ENCODE measurements around the gene SLC35F3. TPM values are rescaled to one million over a fixed set of nuclear protein-coding genes. Genes with fewer than 3 reads are reported as not detected.

SLC35F3 gene
- total RNA-seq, 1 donor from 2014 or later = 0.57 TPM

GRCh38 chr1:233957691-233958090 is 53.2 kb downstream of the SLC35F3 start:
- FAIRE-seq (no peak), DNase-seq (ENCODE audit: low read depth) (no peak)
- peaks cover 16% of the 10 kb centered on the region for H3K27me3 Mint-ChIP-seq (ENCODE audit: low read depth, unreplicated experiment)
- H3K36me3 Mint-ChIP-seq (ENCODE audit: low read depth, unreplicated experiment) = no peaks in the 10 kb centered on the region
- Histone ChIP-seq H3K27ac (ENCODE audit: low read depth, low read length) (no peak overlapping the region), H3K9me3 (ENCODE audit: insufficient read depth, low read depth, low read length) (no peaks in the 10 kb centered on the region), H3K9ac (ENCODE audit: low read length) (no peak overlapping the region), H3K79me2 (ENCODE audit: insufficient read depth, low read length) (no peaks in the 10 kb centered on the region), H3K4me3 (ENCODE audit: insufficient read depth, low read depth, low read length) (no peak overlapping the region), H4K20me1 (ENCODE audit: insufficient read depth, low read length) (no peaks in the 10 kb centered on the region), H3K27me3 (ENCODE audit: insufficient read depth, low read length) (no peaks in the 10 kb centered on the region), H3K4me1 (ENCODE audit: insufficient read depth, low read length) (no peaks in the 10 kb centered on the region), H3K36me3 (ENCODE audit: insufficient read depth, low read length) (no peaks in the 10 kb centered on the region), H3K4me2 (ENCODE audit: low read length) (no peak overlapping the region), H2AFZ (ENCODE audit: low read depth, low read length) (no peak overlapping the region)
- no peak overlapping the region for H3K27ac Mint-ChIP-seq (ENCODE audit: unreplicated experiment)
- no peaks in the 10 kb centered on the region for H3K4me1 Mint-ChIP-seq (ENCODE audit: low read depth, unreplicated experiment)
- H3K4me3 Mint-ChIP-seq (ENCODE audit: unreplicated experiment) = no peak overlapping the region
- H3K9me3 Mint-ChIP-seq (ENCODE audit: unreplicated experiment) = peaks cover 2% of the 10 kb centered on the region
- TF ChIP-seq CTCF (IDR thresholded peaks at IDR 0.05; ENCODE audit: insufficient read depth, low read depth, low read length) (no peak), EZH2 (IDR thresholded peaks at IDR 0.05; ENCODE audit: insufficient read depth, low read length) (no peak)

- no peak overlapping the region for H3K9ac ChIP-seq (ENCODE audit: low read length)
- no peak overlapping the region for H3K27ac Mint-ChIP-seq (ENCODE audit: unreplicated experiment)
- DNase-seq (ENCODE audit: low read depth) (peak; percentile 12), FAIRE-seq (no peak)
- TF ChIP-seq CTCF (IDR thresholded peaks at IDR 0.05; ENCODE audit: insufficient read depth, low read depth, low read length) = no peak
- no peak for TF ChIP-seq EZH2 (IDR thresholded peaks at IDR 0.05; ENCODE audit: insufficient read depth, low read length)
- peaks cover 3% of the 10 kb centered on the region for H3K4me1 Mint-ChIP-seq (ENCODE audit: low read depth, unreplicated experiment)
- H2AFZ ChIP-seq (ENCODE audit: low read depth, low read length) = no peak overlapping the region
- no peak overlapping the region for H3K4me3 Mint-ChIP-seq (ENCODE audit: unreplicated experiment)
- no peaks in the 10 kb centered on the region for H3K9me3 ChIP-seq (ENCODE audit: insufficient read depth, low read depth, low read length)
- peaks cover 16% of the 10 kb centered on the region for H3K27me3 Mint-ChIP-seq (ENCODE audit: low read depth, unreplicated experiment)
- no peaks in the 10 kb centered on the region for H3K79me2 ChIP-seq (ENCODE audit: insufficient read depth, low read length)
- peaks cover 2% of the 10 kb centered on the region for H3K9me3 Mint-ChIP-seq (ENCODE audit: unreplicated experiment)
- no peaks in the 10 kb centered on the region for H3K36me3 ChIP-seq (ENCODE audit: insufficient read depth, low read length)
- H3K27me3 ChIP-seq (ENCODE audit: insufficient read depth, low read length) = no peaks in the 10 kb centered on the region
- H3K4me3 ChIP-seq (ENCODE audit: insufficient read depth, low read depth, low read length) = no peak overlapping the region
- H4K20me1 ChIP-seq (ENCODE audit: insufficient read depth, low read length) = no peaks in the 10 kb centered on the region
- H3K4me2 ChIP-seq (ENCODE audit: low read length) = no peak overlapping the region
- H3K36me3 Mint-ChIP-seq (ENCODE audit: low read depth, unreplicated experiment) = no peaks in the 10 kb centered on the region
- no peaks in the 10 kb centered on the region for H3K4me1 ChIP-seq (ENCODE audit: insufficient read depth, low read length)
- H3K27ac ChIP-seq (ENCODE audit: low read depth, low read length) = no peak overlapping the region
These were observed 54.6 kb downstream of the SLC35F3 start for GRCh38 chr1:233959102-233959501.

DNA sequence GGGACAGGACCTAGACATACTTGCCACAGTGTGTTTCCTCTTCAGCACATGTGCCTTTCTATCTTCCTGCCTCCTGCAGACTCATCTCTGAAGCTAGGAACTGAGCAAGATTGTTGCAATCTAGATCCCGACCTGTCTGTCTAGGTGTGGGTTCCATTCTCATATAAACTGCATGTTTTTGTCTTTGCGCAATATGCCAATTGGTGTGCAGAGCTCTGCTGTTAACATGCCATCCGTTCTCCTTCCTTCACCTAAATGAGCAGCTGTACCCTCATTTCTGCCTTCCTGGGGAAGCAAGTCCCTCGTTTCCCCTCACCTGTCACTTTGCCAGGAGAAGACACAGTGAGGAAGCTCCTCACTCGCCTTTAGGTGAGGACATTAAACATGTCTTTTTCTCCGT is 55.5 kb downstream of the SLC35F3 start:
- Histone ChIP-seq H2AFZ (ENCODE audit: low read depth, low read length) (no peak overlapping the region), H3K79me2 (ENCODE audit: insufficient read depth, low read length) (no peaks in the 10 kb centered on the region), H3K4me2 (ENCODE audit: low read length) (no peak overlapping the region), H3K4me1 (ENCODE audit: insufficient read depth, low read length) (no peaks in the 10 kb centered on the region), H3K27me3 (ENCODE audit: insufficient read depth, low read length) (no peaks in the 10 kb centered on the region), H3K4me3 (ENCODE audit: insufficient read depth, low read depth, low read length) (no peak overlapping the region), H3K9me3 (ENCODE audit: insufficient read depth, low read depth, low read length) (no peaks in the 10 kb centered on the region), H3K9ac (ENCODE audit: low read length) (no peak overlapping the region), H3K27ac (ENCODE audit: low read depth, low read length) (no peak overlapping the region), H4K20me1 (ENCODE audit: insufficient read depth, low read length) (no peaks in the 10 kb centered on the region), H3K36me3 (ENCODE audit: insufficient read depth, low read length) (no peaks in the 10 kb centered on the region)
- Mint-ChIP-seq H3K27me3 (ENCODE audit: low read depth, unreplicated experiment) (peaks cover 16% of the 10 kb centered on the region), H3K4me3 (ENCODE audit: unreplicated experiment) (no peak overlapping the region), H3K9me3 (ENCODE audit: unreplicated experiment) (peaks cover 2% of the 10 kb centered on the region), H3K27ac (ENCODE audit: unreplicated experiment) (no peak overlapping the region), H3K36me3 (ENCODE audit: low read depth, unreplicated experiment) (no peaks in the 10 kb centered on the region), H3K4me1 (ENCODE audit: low read depth, unreplicated experiment) (peaks cover 3% of the 10 kb centered on the region)
- no peak for DNase-seq (ENCODE audit: low read depth)
- TF ChIP-seq CTCF (IDR thresholded peaks at IDR 0.05; ENCODE audit: insufficient read depth, low read depth, low read length) (no peak), EZH2 (IDR thresholded peaks at IDR 0.05; ENCODE audit: insufficient read depth, low read length) (no peak)
- no peak for FAIRE-seq

Measured in astrocyte (in vitro differentiated cells and primary cell).